ENCODE results near the gene MPPED1. TPM values are rescaled to one million over a fixed set of nuclear protein-coding genes. Genes with fewer than 3 reads are reported as not detected.

Gene MPPED1
- total and polyA plus RNA-seq, 2 of the 13 experiments (the other 11 are each of a cell fraction or from before 2014, with no cell fraction given): 0.77 TPM; not detected in 1

DNA sequence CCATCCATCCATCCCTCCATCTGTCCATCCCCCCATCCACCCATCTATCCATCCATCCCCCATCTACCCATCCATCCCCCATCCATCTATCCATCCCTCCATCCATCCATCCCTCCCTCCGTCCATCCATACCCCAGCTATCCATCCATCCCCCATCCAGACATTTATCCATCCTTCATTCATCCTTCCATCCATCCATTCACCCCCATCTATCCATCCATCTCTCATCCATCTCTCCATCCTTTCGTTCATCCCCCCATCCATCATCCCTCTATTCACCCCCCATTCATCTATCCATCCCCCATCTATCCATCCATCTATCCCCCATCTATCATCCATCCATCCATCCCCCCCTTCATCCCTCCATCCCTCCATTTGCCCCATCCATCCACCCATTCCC, 97.5 kb downstream of the MPPED1 start (continued):
- TF ChIP-seq ZBTB2 (CRISPR knock-in tag; IDR thresholded peaks at IDR 0.05; ENCODE audit: low read depth) (no peak), MYC (CRISPR knock-in tag; IDR thresholded peaks at IDR 0.05; ENCODE audit: borderline replicate concordance) (no peak), ZNF24 (IDR thresholded peaks at IDR 0.05) (no peak), MTF1 (CRISPR knock-in tag; IDR thresholded peaks at IDR 0.05) (no peak), ZBTB21 (CRISPR knock-in tag; IDR thresholded peaks at IDR 0.05) (no peak)

- ChIA-PET POLR2A (no interaction called here), CTCF (ENCODE audit: low intra/inter-chr PET ratio, low total read pairs) (no interaction called here)
- Histone ChIP-seq H3K27me3 (ENCODE audit: control insufficient read depth in 1 of 2, insufficient read depth in 2 of 2, low read length in 2 of 2) (peaks cover 0 to 1% of the 10 kb centered on the region in 2 experiments; a peak in 1 of 5 replicates), H3K4me3 (replicated peaks in 1 of 3; ENCODE audit: insufficient read depth in 1 of 3, low read depth in 2 of 3, low read length in 3 of 3) (no peak overlapping the region), H3K4me1 (ENCODE audit: insufficient read depth, low read length) (no peaks in the 10 kb centered on the region), H3K4me2 (ENCODE audit: low read depth, low read length) (no peak overlapping the region), H3K27ac (ENCODE audit: extremely low read length, insufficient read depth, low read length) (no peak overlapping the region), H3K36me3 (replicated peaks in 1 of 2; ENCODE audit: control insufficient read depth in 1 of 2, insufficient read depth in 2 of 2, low read length in 2 of 2) (no peaks in the 10 kb centered on the region), H3K79me2 (ENCODE audit: insufficient read depth, low read length) (no peaks in the 10 kb centered on the region), H3K9me3 (ENCODE audit: low read length) (no peaks in the 10 kb centered on the region), H4K20me1 (ENCODE audit: insufficient read depth, low read length) (no peaks in the 10 kb centered on the region), H3K9ac (ENCODE audit: insufficient read depth, low read depth, low read length) (no peak overlapping the region), H2AFZ (ENCODE audit: low read length) (no peak overlapping the region)
- TF ChIP-seq, protein P1, sequence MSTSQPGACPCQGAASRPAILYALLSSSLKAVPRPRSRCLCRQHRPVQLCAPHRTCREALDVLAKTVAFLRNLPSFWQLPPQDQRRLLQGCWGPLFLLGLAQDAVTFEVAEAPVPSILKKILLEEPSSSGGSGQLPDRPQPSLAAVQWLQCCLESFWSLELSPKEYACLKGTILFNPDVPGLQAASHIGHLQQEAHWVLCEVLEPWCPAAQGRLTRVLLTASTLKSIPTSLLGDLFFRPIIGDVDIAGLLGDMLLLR (CRISPR knock-in tag; IDR thresholded peaks at IDR 0.05): no peak
- no peak for TF ChIP-seq ZNF670 (CRISPR knock-in tag; IDR thresholded peaks at IDR 0.05; ENCODE audit: borderline replicate concordance)
- no peak for TF ChIP-seq MED8 (CRISPR knock-in tag; IDR thresholded peaks at IDR 0.05; ENCODE audit: insufficient replicate concordance)
- no peak for TF ChIP-seq ZNF205 (CRISPR knock-in tag; IDR thresholded peaks at IDR 0.05)
- TF ChIP-seq, protein P2, sequence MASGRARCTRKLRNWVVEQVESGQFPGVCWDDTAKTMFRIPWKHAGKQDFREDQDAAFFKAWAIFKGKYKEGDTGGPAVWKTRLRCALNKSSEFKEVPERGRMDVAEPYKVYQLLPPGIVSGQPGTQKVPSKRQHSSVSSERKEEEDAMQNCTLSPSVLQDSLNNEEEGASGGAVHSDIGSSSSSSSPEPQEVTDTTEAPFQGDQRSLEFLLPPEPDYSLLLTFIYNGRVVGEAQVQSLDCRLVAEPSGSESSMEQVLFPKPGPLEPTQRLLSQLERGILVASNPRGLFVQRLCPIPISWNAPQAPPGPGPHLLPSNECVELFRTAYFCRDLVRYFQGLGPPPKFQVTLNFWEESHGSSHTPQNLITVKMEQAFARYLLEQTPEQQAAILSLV (CRISPR knock-in tag; IDR thresholded peaks at IDR 0.05; ENCODE audit: borderline replicate concordance): no peak
- TF ChIP-seq RARA (CRISPR knock-in tag; IDR thresholded peaks at IDR 0.05): no peak
- TF ChIP-seq DPF2 (CRISPR knock-in tag; IDR thresholded peaks at IDR 0.05; ENCODE audit: borderline replicate concordance, low read depth): no peak
- TF ChIP-seq SPEN (CRISPR knock-in tag; IDR thresholded peaks at IDR 0.05; ENCODE audit: low read depth): no peak
- TF ChIP-seq PLSCR1 (CRISPR knock-in tag; IDR thresholded peaks at IDR 0.05; ENCODE audit: borderline replicate concordance): no peak
- TF ChIP-seq ZNF720 (CRISPR knock-in tag; IDR thresholded peaks at IDR 0.05): no peak
- in situ Hi-C loops (cut with HindIII; ENCODE audit: extremely low pct_ligation_motif_present, low pct_unique_long_range_greater_than_20kb): no loop called here
- FAIRE-seq (no peak), ATAC-seq (no peak), DNase-seq (ENCODE audit: low spot score) (no peak)
- WGBS (ENCODE audit: low lambda C conversion rate): 0% methylated on average over 3 of the region's 9 CpGs
- intact Hi-C loops (cut with micrococcal nuclease; ENCODE audit: unreplicated experiment): no loop called here
- no TSS peak for BruUV-seq (replicated peaks)
Observed at GRCh38 chr22:43510281-43511070, 98.7 kb downstream of the MPPED1 start.
